OCI-LY1 (cell line): ENCODE measurements around the gene RASL10A.

Experiments used
- H2AFZ ChIP-seq: fragments of 200-600 bp; sonication (generic), shearing (Covaris generic); 2 replicates; pipeline ENCODE4 v1.6.0; 2014; ENCODE audit warnings: antibody characterized with exemption, mild to moderate bottlenecking, low read length
- H3F3A ChIP-seq: fragments of 200-600 bp; sonication (generic), shearing (Covaris generic); 2 replicates; pipeline ENCODE4 v1.6.0; 2014; ENCODE audit warnings: mild to moderate bottlenecking, antibody characterized with exemption, low read length, moderate library complexity; ENCODE audit not compliant: insufficient read depth
- H3K27ac ChIP-seq: fragments of 200-600 bp; sonication (generic); 2 replicates; pipeline ENCODE4 v1.5.1; 2014; ENCODE audit warnings: low read length, mixed run types, mild to moderate bottlenecking, low read depth; ENCODE audit not compliant: poor library complexity, severe bottlenecking
- H3K27me3 ChIP-seq: fragments of 200-600 bp; sonication (generic); 2 replicates; pipeline ENCODE4 v1.6.0; 2014; ENCODE audit warnings: antibody characterized with exemption, mild to moderate bottlenecking, low read length, moderate library complexity; ENCODE audit not compliant: insufficient read depth
- H3K36me3 ChIP-seq: fragments of 200-600 bp; sonication (generic); 2 replicates; pipeline ENCODE4 v1.6.1; 2014; ENCODE audit warnings: mild to moderate bottlenecking, antibody characterized with exemption, low read length, moderate library complexity, mixed read lengths; ENCODE audit not compliant: insufficient read depth
- H3K4me1 ChIP-seq: fragments of 200-600 bp; sonication (generic); 2 replicates; pipeline ENCODE4 v1.5.1; 2014; ENCODE audit warnings: mild to moderate bottlenecking, low read length, moderate library complexity; ENCODE audit not compliant: insufficient read depth, severe bottlenecking
- H3K4me2 ChIP-seq: fragments of 200-600 bp; sonication (generic), shearing (Covaris generic); 2 replicates; pipeline ENCODE4 v1.6.1; 2014; ENCODE audit warnings: low read length
- H3K4me3 ChIP-seq: fragments of 200-600 bp; sonication (generic); 2 replicates; pipeline ENCODE4 v1.5.1; 2014; ENCODE audit warnings: low read length, low read depth, mild to moderate bottlenecking, mixed read lengths; ENCODE audit not compliant: poor library complexity, severe bottlenecking
- H3K79me2 ChIP-seq: fragments of 200-600 bp; shearing (Covaris generic); 2 replicates; pipeline ENCODE4 v1.6.1; 2016; ENCODE audit warnings: mixed run types, low read length, mixed read lengths; ENCODE audit not compliant: insufficient read depth
- H3K9ac ChIP-seq: fragments of 200-600 bp; sonication (generic), shearing (Covaris generic); 2 replicates; pipeline ENCODE4 v1.6.1; 2014; ENCODE audit warnings: mild to moderate bottlenecking, low read length, mixed read lengths
- H3K9me2 ChIP-seq: fragments of 200-600 bp; sonication (generic), shearing (Covaris generic); 2 replicates; pipeline ENCODE4 v1.6.1; 2014; ENCODE audit warnings: low read depth, mild to moderate bottlenecking, low read length, mixed read lengths
- H3K9me3 ChIP-seq: fragments of 200-600 bp; shearing (Covaris generic); 2 replicates; pipeline ENCODE4 v1.6.1; 2014; ENCODE audit warnings: low read length, mixed read lengths
- H4K20me1 ChIP-seq: fragments of 200-600 bp; sonication (generic), shearing (Covaris generic); 2 replicates; pipeline ENCODE4 v1.6.0; 2016; ENCODE audit warnings: mild to moderate bottlenecking, low read length; ENCODE audit not compliant: insufficient read depth
- CTCF ChIP-seq: fragments of 200-600 bp; sonication (generic), shearing (Covaris generic); IDR thresholded peaks from 2 replicates; pipeline ENCODE4 v1.5.1; 2017; ENCODE audit warnings: mild to moderate bottlenecking, antibody characterized with exemption, low read length, moderate library complexity, mixed read lengths
- EZH2 ChIP-seq: fragments of 200-600 bp; sonication (generic), shearing (Covaris generic); IDR thresholded peaks from 2 replicates; pipeline ENCODE4 v1.8.0; 2017; ENCODE audit warnings: borderline replicate concordance, mixed run types, mild to moderate bottlenecking, antibody characterized with exemption, low read length, moderate library complexity, mixed read lengths

Gene RASL10A

DNA sequence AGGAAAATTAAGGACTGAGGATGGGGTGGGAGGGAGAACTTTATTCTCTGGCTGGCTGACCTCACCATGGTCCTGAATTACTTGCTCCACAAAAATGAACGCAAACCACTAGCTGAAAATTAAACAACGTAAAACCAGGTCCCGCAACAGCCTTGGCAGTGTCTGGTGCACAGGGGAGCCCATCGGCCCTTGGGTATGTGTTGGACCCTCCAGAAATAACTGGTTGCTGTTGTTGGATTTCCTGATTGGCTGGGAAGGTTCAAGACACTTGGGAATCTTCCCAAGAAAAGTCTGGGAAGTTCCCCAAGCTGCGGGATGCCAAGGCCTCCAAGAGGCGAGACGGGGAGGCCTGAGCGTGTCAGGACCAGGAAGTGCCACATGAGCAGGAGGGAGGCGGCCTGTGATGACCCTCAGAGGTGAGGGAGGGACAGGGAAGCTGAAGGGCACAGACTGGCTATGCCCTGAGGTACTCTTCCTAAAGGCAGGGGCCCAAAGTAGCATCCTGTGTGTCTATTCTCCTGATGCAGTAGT, 10.4 kb upstream of the RASL10A start:
- Histone ChIP-seq H3K79me2 (no peaks in the 10 kb centered on the region), H3F3A (no peaks in the 10 kb centered on the region), H4K20me1 (no peaks in the 10 kb centered on the region), H3K27me3 (no peaks in the 10 kb centered on the region), H3K4me1 (no peaks in the 10 kb centered on the region), H3K9ac (no peak overlapping the region), H3K27ac (no peak overlapping the region), H3K9me3 (no peaks in the 10 kb centered on the region), H3K36me3 (peaks cover 50% of the 10 kb centered on the region), H3K4me3 (no peak overlapping the region), H2AFZ (no peak overlapping the region), H3K4me2 (no peak overlapping the region), H3K9me2 (no peaks in the 10 kb centered on the region)
- TF ChIP-seq CTCF = no peak
- no peak for TF ChIP-seq EZH2

DNA sequence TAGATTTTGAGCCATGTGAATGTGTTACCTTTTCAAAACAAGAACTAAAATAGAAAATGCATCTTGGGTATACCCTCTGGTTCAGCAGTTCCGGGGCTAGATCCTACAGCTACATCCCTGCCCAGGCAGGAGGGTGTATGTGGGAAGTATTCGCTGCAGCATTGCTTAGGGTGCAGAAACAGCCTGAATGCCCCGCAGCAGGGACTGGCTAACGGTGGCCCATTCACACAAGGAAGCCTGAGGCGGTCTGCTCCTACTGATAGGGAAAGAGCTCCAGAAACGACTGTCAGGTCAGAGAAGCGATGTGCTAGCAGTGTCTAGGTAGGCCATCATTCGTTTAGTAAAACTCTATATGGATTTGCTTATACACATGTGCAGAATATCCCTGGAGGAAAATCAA, 9.9 kb upstream of the RASL10A start:
- no peak overlapping the region for H3K4me3 ChIP-seq
- H3K9me2 ChIP-seq = no peaks in the 10 kb centered on the region
- no peaks in the 10 kb centered on the region for H3K4me1 ChIP-seq
- H3K4me2 ChIP-seq = no peak overlapping the region
- no peak overlapping the region for H3K9ac ChIP-seq
- no peaks in the 10 kb centered on the region for H4K20me1 ChIP-seq
- H3K27ac ChIP-seq = no peak overlapping the region
- no peaks in the 10 kb centered on the region for H3K27me3 ChIP-seq
- no peak for TF ChIP-seq EZH2
- no peak for TF ChIP-seq CTCF
- H3K9me3 ChIP-seq = no peaks in the 10 kb centered on the region
- no peaks in the 10 kb centered on the region for H3K79me2 ChIP-seq
- no peak overlapping the region for H2AFZ ChIP-seq
- no peaks in the 10 kb centered on the region for H3F3A ChIP-seq
- H3K36me3 ChIP-seq = peaks cover 45% of the 10 kb centered on the region

DNA sequence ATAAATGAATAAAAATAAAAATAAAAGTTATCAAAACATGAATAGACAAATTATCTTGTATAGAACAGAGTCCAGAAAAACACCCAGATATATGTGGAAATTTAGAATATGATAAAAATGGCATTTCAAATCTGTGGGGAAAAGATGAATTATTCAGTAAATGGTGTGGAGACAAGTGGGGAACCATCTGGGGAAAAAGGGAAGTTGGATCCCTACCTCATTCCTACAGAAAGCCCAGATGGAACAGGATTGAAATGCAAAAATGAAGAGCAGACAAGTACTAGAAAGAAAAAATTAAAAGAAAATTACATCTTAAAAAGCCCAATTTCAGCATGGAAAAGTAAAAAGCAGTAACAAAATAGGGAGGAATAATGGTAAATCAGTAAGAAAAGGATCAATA, 8.1 kb upstream of the RASL10A start:
- Histone ChIP-seq H3K9me2 (no peaks in the 10 kb centered on the region), H4K20me1 (no peaks in the 10 kb centered on the region), H2AFZ (no peak overlapping the region)

More for the DNA sequence above, 8.1 kb upstream of the RASL10A start:
- Histone ChIP-seq H3F3A (no peaks in the 10 kb centered on the region), H3K4me2 (no peak overlapping the region), H3K4me3 (no peak overlapping the region), H3K27ac (no peak overlapping the region), H3K36me3 (peaks cover 28% of the 10 kb centered on the region), H3K27me3 (no peaks in the 10 kb centered on the region), H3K4me1 (no peaks in the 10 kb centered on the region), H3K79me2 (no peaks in the 10 kb centered on the region), H3K9me3 (no peaks in the 10 kb centered on the region), H3K9ac (no peak overlapping the region)
- no peak for TF ChIP-seq EZH2
- TF ChIP-seq CTCF = no peak
